Choroid plexus epithelial cell (primary cell): ENCODE data around the gene CHD9.
"Not testable (repeated sequence)": the region's sequence is repeated elsewhere in the genome, so short reads cannot be mapped to it uniquely, and the experiment has no call there.

Source experiments
- DNase-seq: peaks from one replicate; pipeline ENCODE4 v3.0.0-alpha.2; 2010; ENCODE audit warnings: low read depth
- H3K4me3 ChIP-seq: 2 replicates; pipeline ENCODE4 v1.5.1; 2011; ENCODE audit warnings: low read depth, mild to moderate bottlenecking, control low read depth, low read length, moderate library complexity
- CTCF ChIP-seq: conservative IDR thresholded peaks from 2 replicates; pipeline ENCODE4 v1.5.1; 2011; ENCODE audit warnings: low read depth, mild to moderate bottlenecking, control low read depth, inconsistent platforms, low read length, moderate library complexity

CHD9 gene

GRCh38 chr16:53065461-53066061 lies 10.8 kb downstream of the CHD9 start:
- no peak overlapping the region for H3K4me3 ChIP-seq
- DNase-seq = no peak
- no peak for TF ChIP-seq CTCF

GRCh38 chr16:53067675-53068074 lies 12.9 kb downstream of the CHD9 start:
- H3K4me3 ChIP-seq = no peak overlapping the region
- no peak for DNase-seq
- TF ChIP-seq CTCF = no peak

GRCh38 chr16:53068423-53068833 lies 13.6 kb downstream of the CHD9 start:
- TF ChIP-seq CTCF = no peak
- no peak overlapping the region for H3K4me3 ChIP-seq
- no peak for DNase-seq

- no peak for DNase-seq
- no peak for TF ChIP-seq CTCF
These were observed 15.0 kb downstream of the CHD9 start for GRCh38 chr16:53069772-53070171.

GRCh38 chr16:53071748-53072301 lies 17.0 kb downstream of the CHD9 start:
- peak; percentile 47 for DNase-seq
- H3K4me3 ChIP-seq = no peak overlapping the region
- TF ChIP-seq CTCF = no peak

More at GRCh38 chr16:53069772-53070171, 15.0 kb downstream of the CHD9 start:
- no peak overlapping the region for H3K4me3 ChIP-seq

- no peak for TF ChIP-seq CTCF
- no peak overlapping the region for H3K4me3 ChIP-seq
- DNase-seq = no peak
These were observed 18.2 kb downstream of the CHD9 start for GRCh38 chr16:53073022-53073421.

GRCh38 chr16:53074296-53074695 lies 19.5 kb downstream of the CHD9 start:
- H3K4me3 ChIP-seq = not testable (repeated sequence)

GRCh38 chr16:53075461-53075860 lies 20.7 kb downstream of the CHD9 start:
- not testable (repeated sequence) for DNase-seq

More at GRCh38 chr16:53074296-53074695, 19.5 kb downstream of the CHD9 start:
- not testable (repeated sequence) for DNase-seq

More at GRCh38 chr16:53075461-53075860, 20.7 kb downstream of the CHD9 start:
- not testable (repeated sequence) for H3K4me3 ChIP-seq
